NCI-H774 (cell line): ENCODE data around the gene CCDC182.

Experiments
- DNase-seq: peaks from one replicate; lab custom pipeline; 2025; lab: John Stamatoyannopoulos, UW

The CCDC182 gene

DNA sequence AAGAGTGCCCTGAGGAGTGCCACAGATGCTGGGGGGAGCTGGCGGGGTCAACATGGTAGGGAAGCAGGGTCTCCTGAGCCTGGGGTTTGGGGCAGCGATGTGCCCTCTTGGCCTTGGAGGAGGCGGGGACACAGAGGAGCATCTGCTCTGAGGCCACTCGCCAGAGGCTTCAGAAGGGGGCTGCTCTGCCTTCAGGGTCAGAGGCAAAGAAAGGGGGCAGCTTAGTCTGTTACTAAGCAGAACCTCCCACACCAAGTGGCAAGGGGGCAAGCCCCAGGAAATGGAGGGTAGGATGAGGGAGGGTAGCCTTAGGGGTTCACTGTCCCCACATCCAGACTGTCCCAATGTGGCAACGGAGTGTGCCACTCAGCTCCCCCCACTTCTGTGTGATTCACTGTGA is 18.3 kb downstream of the CCDC182 start:
- DNase-seq = no peak

DNA sequence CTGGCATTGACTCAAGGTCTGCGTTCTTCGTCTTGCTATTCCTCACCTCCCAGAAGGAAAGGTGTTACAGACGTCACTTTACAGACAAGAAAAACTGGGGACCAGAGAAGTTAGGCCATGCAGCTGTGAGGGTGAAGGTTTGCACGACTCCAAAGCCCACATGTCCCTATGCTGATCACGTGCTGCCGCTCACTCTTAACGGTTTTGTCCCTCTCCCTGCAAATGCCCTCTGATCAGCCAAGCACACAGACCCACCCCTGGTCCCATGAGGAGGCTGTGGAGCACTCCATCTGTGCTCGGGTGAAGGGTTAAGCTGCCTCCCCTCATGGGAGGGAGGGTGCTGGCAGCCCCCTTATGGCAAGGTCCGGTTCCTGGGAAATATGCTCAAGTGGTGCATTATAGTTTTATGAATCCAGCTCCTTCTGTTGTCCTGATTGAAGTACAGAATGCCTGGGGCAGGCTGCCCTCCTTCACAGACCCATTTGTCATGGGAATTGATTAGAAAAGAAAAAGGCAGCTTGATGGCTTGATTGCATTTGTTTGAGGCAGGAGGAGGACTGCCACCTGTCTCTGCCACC is 18.8 kb downstream of the CCDC182 start:
- DNase-seq = no peak

DNA sequence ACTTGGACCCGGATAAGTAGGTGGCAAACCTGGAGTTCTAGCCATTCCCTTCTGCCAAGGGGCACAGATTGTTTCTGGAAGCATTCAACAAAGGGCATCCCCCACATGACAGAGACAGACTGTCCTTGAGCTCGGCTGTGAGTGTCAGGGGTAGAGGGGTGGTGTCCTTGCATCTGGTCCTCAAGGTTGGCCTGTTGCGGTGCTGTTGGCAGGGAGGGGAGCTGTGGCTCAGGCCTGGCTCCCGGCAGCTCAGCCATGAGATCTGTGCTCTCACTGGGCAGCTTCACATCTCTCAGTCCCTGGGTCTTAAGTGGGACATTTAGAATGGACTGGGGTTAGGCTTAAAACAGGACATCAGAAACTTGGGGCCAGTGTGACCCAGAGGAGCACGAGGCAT is 20.4 kb downstream of the CCDC182 start:
- no peak for DNase-seq

DNA sequence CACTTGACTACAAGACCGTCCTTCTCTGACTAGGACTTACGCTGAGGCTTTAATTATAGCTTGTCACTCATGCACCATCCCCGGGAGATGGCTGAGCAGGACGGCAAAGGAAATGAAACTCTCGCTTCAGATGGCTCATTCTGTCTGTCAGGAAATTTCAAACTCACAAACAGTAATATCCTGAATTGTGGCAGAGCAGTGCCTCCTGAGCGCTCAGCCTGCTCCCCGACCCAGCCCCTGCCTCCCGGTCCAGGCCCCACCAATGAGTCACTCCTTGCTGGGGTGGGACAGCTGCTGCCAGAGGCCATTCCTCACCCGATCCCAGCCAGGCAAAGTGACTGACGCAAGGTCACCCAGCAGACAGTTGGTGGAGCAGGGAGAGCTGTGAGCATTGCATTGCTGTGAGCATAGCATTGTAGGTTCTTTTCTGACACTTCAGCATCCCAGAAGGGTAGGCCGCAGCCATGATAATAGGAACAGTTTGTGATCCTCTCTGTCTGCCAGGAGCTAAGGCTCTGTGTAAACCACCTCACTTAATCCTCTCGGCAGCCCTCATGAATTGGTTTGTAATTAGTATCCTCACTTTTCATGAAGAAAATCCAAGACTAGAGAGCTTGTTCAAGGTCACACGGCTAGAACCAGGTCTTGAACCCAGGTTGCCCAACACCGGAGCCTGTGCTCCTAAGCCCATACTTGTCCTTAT is 20.9 kb downstream of the CCDC182 start:
- no peak for DNase-seq

DNA sequence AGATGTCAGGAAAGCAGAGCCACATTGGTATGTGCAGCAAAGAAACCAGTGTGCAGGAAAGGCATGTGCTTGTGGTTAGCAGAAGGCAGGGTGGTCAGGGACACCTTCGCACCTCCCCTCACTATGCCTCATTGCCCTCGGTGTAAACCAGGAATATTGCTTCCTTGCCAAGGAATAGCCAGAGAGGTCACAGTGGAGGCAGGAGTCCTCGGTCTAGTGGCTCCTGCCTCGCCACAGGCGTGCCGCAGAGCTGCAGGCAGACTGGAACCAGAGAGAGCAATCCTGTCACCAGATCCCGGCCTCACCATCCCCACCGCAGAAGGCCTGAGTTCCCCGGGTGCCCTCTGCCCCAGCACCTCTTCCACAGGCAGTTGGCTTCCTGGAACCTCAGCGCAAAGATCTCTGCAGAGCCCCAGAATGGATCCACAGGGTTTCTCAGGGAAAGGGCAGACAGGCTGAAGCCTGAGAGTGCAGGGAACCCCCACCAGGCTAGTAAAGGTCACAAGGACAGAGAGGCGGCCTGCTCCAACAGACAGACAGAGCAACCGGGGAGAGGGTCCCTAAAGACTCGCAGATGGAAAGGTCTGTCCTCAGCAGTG is 21.6 kb downstream of the CCDC182 start:
- DNase-seq = no peak

DNA sequence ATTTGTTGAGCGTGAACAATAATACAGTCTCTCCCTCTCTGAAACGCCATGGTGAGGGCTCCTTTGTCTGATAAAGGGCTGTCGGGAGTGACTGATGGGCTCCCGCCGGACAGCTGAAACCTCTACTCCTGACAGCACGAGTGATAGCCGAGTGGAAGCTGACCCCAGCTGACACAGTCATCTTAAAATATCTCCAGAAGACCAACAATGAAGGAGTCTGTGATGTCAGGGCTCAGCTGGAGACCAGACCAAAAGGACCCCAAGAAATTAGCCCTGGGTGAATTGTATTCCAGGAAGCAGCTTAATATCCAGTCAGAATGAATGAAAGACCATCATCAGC is 22.4 kb downstream of the CCDC182 start:
- no peak for DNase-seq

DNA sequence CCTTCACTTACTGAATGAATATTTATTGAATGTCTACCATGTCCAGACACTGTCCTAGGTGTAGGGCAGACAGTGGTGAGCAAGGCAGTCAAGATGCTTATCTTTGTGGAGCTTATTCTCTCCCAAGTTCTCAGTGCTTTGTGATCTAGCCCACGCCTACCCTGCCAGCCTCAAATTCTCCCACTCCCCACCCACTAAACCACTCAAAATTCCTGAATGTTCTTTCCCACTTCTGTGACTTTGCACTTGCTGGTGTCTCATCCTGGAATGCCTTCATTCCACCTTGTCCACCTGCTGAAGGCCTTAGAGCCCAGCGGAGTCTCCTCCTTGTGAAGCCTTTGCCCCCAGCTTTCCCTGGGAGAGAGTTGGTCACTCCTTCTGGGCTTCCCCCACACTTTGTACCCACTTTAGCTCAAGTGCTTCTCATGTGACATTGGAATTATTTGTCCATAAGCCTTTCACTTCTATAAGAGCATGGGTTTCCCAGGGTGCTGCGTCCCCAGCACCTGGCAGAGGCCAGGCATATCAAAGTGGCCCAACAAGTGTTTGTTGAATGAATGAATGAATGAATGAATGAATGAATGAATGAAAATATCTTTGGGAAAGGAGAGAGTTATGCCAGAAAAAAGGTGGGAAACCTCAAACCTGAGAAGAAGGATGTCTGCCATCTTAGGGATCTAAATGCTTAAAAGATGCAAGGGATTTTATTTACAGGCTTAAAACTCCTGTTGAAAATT is 23.0 kb downstream of the CCDC182 start:
- DNase-seq = no peak

DNA sequence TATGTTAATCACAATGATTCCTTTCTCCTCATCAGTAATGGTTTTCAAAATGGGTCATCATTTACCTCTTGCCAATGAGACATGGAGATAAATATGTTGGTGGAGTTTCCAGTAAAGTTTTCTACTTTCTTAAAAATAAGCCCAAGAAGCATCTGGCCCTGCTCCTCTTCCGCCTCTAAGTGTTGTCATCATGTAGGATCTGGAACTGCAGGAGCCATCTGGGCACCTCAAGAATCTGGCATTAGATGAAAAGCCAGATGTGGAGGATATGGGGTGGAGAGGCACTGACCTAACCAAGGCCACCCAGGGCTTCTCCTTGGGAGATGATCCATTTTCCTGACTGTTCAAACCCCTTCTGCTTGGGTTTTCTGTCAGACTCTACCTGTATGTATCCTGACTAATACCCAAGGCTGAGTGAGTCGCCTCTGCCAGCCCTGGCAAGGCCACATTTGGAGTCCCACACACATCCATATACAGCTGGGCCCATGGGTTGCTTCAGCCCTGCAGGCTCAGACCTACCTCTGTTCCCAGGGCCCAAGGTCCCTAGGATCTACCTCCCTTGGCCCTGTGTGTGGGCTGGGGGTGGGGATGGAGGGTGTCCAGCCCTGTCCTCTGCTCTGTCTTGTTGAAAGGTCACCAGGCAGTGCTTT is 24.6 kb downstream of the CCDC182 start:
- no peak for DNase-seq

DNA sequence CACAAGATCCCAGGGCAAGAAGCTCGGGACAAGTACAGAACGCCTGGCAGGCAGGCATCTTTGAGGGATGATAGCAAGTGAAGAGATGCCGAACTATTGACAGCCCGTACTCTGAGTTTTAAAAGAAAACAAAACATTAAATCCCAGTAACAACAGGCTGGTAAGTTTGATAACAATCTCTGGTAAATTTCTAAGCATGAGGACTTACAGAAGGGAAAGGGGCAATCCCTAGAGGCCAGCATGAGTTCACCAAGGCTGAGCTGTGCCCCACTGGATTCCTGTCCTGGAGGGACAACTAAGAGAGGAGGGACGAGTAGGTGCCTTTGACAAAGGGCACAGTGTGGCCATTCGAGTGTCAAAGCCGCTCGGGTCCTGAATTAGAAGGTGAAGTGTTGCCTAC is 26.2 kb downstream of the CCDC182 start:
- no peak for DNase-seq

DNA sequence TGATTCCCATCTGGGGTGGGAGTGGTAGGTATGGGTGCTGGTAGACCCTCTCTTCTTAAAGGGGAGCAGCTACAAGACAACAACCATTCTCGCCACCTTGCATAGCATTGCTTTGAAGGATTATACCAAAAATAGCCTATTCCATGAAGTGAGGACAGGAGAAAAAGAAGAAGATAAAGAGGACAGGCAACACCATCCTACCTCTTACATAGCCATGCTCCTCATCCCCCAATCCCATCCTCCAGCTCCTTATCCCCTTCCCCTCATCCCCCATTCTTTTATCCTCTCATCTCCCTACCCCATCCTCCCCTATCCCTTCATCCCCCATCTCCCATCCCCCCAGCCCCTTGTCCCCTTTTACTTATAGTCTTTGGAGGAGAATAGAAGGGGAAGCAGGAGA is 29.1 kb downstream of the CCDC182 start:
- DNase-seq = no peak

DNA sequence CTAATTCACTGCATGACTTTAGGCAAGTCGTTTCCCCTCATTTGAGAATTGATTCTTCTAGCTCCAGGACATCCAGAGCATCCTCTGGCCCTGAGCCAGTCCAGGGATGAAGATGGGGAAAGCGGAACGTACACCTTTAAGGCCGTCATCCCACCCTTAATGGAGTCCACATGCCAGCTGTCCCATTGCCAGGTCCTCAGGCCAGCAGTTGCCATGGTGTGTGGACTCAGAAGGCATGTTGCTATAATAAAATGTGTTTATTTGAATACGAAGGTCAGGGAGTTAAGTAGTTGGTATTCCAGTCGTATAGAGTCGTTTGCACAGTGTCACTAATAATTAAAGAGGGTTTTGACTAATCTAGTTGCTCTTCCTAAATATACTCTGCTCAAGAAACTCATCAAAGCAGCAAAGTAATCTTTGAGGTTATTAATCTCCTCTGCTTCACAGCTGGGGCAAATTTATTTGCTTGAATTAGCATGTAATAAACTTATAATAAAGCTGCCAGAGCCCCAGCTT is 30.4 kb downstream of the CCDC182 start:
- DNase-seq = peak; percentile 53

DNA sequence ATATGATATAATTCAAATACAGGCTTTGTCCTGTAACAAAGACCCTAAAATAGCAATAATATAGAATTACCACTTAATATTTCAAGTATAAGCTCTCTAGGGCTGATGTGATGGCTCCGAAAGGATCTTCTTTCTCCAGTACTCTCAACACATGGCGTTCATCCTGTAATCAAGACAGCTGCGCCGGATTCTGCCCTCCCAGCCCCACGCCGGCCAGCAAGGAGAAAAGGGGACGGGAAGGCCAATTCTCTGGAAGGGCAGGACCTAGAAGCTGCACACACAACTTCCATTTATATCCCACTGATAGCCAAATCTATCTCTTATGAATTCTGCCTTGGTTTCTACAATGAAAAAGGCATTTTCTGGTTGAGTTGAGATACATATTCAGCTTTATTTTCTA is 32.0 kb downstream of the CCDC182 start:
- DNase-seq = no peak

DNA sequence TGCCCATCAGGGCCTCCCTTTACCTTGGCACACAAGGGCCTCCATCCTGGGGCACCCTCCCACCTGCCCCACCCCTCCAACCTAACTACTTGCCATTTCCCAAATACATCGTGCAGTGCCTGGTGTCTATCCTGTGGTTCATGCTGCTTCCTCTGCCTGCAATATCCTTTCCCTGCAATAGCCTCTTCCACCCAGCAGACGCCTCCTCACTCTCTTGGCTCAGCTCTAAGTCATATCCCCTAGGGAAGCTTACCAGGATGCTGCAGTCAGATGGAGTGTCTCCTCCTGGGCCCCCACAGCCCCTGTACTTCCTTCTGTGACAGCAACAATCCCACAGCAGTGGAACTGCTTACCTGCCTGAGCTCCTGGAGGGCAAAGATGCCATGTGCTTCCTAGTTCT is 36.7 kb downstream of the CCDC182 start:
- DNase-seq = no peak

DNA sequence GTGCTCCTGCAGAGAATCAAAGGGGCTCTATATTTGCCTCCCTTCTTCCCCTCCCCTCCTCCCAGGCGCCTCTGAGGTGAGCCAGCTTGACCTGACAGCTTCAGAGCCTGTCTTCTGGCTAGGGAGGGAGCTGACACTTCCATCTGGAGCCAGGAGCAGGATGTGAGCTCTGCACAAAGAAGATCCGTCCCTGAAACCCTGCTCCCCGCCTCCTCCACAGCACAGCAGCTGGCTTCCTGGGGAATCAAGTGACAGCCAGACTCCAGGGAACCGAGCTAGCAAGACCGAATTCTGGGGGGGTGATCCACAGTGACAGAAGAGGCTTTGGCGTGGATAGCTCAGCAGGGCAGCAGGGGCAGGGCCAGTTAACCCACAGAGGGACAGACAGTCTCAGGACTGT is 37.2 kb downstream of the CCDC182 start:
- no peak for DNase-seq

DNA sequence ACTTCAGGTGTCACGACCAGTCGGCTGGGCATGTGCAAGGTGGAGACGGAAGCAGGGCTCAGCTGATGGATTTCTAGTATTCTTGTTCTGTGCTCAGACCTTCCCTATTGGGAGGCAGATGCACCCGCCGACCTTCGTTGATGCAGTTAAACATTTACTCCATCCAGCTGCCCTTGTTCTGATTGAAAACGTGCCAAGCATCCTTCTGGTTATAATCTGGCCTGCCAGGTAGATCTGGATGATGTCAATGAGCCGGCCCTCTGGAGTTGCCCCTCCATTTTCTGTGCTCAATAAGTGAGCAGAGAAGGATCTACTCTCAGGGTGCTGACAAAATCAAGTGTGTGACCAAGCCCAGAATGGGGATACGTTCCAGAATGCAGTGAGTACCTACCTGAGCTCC is 38.3 kb downstream of the CCDC182 start:
- DNase-seq = no peak

DNA sequence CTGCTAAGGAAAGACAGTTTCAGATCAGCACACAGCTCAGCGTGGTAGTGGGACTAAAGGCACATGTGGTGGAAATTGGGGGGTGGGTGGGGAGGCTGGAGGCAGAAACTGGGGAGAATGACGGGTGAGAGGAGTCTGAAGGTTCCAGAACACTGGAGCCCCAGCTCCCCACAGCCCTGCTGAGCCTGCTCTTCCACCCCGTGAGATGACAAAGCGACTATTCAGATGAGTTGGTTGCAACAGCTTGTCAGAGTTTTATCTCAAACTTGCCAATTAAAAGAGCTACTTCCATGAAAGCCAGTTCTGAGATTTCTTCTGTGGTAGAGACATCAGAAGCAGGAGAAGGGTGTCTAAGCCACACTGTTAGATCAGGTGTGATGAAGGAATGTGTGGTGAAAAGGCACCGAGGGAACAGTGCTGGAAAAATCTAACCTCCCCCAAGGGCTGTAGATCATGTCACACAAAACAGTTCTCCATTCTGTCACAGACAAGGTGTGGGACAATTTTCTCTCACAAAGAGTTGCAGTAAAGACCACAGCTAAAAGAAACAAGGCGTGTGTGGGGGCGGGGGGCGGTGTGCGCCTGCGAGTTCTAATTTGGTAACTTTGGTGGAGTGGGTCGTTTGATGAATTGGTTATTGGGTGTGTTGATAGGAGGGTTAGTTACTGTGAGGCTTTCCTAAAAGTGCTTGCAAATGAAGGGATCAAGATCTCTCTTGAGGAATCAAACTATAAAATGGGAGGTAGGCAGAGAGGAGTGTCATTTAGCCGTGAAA is 39.0 kb downstream of the CCDC182 start:
- DNase-seq = no peak

DNA sequence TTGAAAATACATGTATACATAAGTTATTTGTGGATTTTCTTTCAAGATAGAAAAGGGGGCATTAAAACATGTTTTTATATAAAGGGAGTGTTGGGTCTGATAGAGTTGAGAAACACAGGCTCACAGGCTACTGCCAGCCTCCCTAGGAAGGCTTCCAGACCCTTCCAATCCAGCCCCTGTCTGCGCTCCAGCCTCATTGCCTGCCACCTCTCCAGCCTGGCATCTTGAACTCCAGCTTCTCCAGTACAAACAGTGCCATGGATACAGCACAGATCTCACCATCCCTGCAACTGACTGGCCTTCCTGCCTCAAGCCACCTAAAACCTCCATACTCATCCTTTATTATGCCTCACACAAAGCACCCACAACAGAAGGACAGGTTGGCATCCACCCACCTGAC is 40.7 kb downstream of the CCDC182 start:
- no peak for DNase-seq

DNA sequence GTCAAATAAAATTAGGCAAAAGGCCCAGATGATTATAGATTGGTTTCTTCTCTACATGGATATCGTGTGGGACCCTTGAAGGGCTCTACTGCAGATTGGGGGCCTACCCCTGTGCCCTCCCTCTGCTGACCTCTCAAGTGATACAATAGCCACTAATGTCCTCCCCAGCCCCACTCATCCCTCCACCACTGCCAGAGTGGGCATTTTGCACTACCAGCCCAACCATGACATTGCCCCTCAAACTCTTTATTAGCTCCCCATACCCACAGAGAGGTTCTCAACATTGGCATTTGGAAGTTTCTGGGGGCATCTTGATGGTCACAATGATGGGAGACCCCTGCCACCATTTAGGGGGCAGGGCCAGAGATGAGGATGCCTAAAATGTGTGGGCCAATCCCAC is 41.8 kb downstream of the CCDC182 start:
- DNase-seq = no peak

DNA sequence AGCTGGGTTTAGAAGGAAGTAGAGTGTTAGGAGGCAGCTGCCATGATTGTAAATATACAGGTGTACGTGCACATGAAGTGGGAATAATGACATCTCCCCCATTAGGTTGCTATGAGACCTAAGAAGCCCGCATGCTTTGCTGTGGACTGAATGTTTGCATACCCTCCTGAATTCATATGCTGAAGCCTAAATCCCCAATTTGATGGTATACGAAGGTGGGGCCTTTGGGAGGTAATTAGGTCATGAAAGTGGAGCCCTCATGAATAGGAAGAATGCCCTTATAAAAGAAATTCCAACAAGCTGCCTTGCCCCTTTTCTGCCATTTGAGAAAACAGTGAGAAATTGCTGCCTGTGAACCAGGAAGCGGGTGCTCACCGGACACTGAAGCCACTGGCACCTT is 44.0 kb downstream of the CCDC182 start:
- DNase-seq = peak; percentile 39

DNA sequence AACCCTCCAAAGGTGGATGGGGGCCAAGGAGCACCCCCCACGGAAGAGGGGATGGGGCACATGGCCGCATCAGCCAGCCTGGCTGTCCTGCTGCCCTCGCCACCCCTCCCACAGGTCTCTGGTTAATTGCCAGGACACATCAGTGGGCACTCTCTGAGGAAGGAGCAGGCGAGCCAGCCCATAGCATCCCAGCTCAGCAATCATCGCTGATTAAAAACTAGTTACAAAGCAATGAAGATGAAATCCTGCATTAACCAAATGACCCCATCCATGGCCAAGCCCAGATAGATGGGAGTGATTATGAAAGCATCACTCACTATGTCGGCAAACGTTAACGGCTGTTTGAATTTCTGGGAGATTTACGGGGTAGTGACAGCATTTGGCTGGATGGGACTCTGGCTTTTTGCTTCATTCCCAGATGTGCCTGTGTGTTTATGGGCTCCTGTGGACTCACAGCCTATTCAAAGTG is 45.3 kb downstream of the CCDC182 start:
- no peak for DNase-seq

DNA sequence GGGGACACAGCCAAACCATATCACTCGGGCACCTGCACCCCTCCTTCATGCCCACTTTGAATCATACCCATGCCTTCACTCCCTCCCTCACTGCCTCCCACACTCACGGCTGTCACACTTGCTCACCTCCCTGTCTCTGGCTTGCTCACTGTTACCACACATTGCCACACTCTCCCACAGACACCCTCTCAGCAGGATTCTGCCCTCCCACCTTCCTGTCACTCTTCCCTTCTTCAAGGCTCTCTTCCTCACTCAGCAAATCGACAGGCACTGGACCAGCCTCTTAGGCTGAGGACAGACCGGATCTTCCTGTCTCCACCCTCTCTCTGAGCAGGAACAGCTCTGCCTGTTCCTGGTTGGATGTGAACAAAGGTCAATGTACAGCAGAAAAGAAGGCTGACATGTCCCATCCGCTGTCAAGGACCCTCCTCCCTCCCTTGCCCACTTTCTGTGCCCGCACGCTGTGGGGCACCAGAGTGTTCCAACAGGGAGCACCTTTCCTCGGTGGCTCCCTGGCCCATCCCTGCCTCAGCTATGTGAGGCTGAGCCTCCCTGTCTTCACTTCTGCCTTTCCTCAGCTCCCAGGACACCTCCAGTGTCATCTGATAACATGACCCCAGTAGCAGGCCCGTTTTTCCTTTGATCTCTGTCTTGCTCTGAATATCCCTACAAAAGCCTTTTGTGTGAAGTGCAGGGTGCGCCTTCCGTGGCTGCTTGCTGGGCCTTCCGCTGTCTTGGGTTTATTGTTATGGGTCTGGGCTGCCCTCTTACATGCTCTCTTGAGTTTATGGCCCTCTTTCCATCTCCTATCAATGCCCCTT is 47.0 kb downstream of the CCDC182 start:
- DNase-seq = no peak
